ENCODE data around the gene NR1H2.
"Not testable (repeated sequence)": the region's sequence is repeated elsewhere in the genome, so short reads cannot be mapped to it uniquely, and the experiment has no call there.

The NR1H2 gene

DNA sequence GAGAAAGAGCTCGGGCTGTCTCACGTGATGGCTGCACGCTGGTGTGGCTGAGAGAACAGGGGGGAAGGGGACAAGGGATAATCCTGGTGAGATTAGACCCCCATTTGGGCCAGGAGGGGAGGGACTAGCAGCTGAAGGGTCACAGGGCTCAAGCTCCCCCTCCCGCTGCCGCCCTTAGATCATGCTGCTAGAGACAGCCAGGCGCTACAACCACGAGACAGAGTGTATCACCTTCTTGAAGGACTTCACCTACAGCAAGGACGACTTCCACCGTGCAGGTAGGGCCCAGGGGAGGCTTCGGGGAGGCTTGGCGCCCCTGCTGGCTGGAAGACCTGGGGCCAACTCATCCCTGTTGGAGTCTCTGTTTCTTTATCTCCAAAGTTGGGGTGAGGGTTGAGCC, 3.3 kb downstream of the NR1H2 start:
- DNase-seq = no peak

DNA sequence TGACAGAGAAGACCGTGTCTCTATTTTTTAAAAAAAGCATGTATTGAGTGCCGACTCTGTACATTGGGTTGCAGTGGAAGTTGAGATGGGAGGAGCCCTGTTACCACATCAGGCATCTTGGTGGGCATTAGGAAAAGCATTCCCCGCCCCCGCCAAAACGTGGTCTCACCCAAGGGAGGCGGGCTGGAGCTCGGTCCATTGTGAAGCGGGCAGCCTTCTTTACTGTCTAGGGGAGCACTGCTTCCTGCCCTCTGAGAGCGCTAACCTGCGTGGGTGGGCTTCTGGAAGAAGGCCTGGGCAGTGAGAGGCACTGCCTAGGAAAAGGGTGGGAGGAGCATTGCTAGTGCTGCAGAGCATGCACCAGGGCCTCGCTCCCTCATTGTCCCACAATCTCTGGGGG, 3.9 kb downstream of the NR1H2 start:
- DNase-seq = no peak

DNA sequence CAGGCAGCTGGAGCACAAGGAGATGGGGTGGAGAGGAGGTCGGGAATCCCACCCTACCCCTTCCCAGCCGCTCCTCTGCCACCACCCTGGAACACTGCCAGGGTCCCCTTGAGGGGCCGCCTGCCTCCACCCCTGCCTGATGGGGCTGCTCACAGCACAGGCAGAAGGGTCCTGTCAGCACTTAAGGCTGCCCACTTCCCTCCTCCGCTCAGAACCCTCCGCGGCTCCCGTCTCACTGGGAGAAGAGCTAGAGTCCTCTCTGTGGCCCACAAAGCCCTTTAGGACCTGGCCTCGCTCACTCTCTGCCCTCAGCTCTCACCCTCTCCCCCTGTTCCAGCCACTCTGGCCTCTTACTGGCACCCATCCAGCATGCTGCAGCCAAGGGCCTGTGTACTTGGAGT, 4.5 kb downstream of the NR1H2 start:
- no peak for DNase-seq

GRCh38 chr19:50381881-50382729, 5.8 kb downstream of the NR1H2 start:
- no peak for DNase-seq

DNA sequence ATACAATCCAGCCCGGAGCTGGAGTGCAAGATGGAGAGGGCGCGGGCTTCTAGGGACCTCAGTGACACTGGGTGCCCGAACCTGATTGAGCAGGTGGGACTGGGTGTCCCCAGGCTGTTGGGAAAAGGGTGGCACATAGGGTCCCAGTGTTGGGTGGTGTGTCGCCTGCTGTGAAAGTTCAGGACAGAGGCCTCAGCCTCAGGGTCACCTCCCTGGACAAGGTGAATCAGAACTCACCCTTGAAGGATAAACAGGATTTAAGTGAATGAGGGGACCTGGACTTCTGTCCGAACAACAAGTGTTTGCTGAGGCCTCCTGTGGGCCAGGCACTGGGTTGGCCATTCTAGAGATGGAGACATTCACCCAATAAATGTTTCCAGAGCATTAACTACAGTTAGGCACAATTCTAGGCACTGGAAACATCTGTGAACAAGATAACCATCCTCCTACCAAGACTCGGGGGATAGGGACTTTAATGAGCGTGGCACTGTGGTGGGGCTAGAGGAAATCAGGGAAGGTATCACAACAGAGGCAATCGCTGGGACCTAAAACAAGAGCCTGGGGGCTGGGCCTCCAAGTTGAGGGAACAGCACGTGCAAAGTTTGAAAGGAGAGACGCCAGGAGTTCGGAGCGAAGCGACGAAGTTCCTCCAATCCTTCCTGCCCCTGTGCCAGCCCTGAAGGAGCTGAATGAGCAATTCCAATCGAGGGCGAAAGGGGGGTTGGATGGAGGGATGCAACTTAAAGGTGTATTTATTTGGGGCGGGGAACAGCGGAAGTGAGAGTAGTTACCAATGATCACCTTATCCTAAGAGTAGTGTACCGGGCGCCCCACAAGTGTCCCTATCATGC, 7.0 kb downstream of the NR1H2 start:
- peak; percentile 8 for DNase-seq

- peak; percentile 97 for DNase-seq
Measured at GRCh38 chr19:50383852-50384684, 7.8 kb downstream of the NR1H2 start, which contains the start of gene POLD1. Gene POLD1 (plus strand): TSS chr19:50384347. CDS start chr19:50398852, 14,505 bp downstream.

DNA sequence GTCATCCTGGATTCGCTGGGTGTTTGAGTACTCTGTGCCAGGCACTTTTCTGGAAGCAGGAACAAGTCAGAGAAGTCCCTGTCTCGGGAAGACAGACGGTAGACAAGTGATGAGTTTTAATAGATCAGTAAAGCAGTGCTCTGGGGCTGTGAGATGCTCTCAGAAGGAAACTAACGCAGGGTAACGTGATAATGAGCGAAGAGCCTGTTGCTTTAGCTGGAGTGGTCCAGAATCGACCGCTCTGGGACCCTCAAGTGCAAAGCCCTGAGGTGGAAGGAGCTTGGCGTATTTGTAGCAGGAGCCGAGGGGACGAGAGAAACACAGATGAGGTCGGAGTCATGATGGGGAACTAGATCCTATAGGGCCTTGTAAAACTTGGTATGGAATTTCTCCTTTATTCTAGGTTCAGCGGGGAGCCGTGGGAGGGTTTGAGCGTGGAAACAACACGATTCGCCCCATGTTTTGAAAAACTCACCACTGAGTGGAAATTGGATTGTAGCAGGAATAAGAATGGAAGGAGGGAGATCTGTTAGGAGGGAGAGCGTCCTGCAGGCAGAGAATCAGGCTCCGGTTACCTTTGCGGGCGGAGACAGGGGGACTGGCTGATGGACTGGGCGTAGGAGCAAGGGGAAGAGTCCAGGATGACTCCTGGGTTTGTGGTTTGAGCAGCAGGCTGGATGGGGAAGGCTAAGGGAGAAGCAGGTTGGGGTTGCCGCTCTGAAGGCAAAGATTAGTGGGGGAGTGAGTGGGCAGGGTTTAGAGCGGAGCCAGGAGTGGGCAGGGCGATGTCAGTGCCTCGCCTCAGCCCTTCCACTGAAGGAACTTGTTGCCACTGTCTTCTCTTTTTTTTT, 8.7 kb downstream of the NR1H2 start:
- peak; percentile 2 for DNase-seq

DNA sequence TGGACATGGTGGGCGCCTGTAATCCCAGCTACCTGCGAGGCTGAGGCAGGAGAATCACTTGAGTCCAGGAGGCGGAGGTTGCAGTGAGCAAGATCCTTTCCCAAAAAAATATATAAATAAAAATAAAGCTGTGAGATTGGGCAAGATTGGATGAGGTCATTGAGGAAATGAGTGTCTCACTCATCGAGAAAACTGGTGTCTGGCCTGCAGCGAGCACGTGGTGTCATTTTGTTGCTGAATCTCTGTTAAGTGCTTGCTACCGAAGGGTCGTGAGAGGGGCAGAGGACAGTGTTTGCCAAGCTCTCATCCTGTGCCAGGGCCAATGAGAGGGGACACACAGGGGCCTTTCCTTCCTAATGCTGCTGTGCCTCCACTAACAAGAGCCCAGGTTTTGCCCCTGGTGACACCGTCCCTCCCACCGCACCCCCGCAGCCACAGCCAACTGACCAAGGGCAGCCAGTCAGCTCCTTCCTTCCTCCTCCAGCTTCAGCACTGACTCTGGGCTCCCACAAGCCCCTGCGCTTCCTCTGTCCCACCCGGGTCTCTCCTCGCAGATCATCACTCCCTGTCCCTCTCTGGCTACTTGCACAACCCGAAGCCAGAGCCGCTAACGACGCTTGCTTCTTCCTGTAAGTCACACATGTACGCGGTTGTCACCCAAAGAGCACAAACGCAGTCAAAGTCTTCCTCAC, 11.1 kb downstream of the NR1H2 start:
- peak; percentile 57 for DNase-seq

GRCh38 chr19:50387868-50388245, 11.6 kb downstream of the NR1H2 start:
- DNase-seq = no peak

- not testable (repeated sequence) for DNase-seq
Measured at GRCh38 chr19:50390295-50390694, 14.0 kb downstream of the NR1H2 start.

GRCh38 chr19:50390952-50391351, 14.7 kb downstream of the NR1H2 start:
- not testable (repeated sequence) for DNase-seq

GRCh38 chr19:50392759-50393158, 16.5 kb downstream of the NR1H2 start:
- DNase-seq = no peak

DNA sequence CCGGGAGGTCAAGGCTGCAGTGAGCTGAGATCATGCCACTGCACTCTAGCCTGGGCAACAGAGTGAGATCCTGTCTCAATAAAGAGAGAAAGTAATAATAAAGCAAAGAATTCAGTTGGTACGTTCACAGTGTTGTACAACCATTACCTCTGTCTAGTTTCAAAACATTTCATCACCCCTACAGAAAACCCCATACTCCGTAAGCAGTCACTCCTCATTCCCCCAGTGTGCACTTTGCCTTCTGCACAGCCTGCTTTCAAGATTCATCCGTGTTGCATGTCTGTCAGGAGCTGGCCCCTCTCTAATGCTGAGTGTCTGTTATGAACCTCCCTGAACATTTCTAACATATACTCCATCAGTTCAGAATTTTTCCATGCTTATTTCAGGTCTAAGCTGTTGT, 17.3 kb downstream of the NR1H2 start:
- no peak for DNase-seq

DNA sequence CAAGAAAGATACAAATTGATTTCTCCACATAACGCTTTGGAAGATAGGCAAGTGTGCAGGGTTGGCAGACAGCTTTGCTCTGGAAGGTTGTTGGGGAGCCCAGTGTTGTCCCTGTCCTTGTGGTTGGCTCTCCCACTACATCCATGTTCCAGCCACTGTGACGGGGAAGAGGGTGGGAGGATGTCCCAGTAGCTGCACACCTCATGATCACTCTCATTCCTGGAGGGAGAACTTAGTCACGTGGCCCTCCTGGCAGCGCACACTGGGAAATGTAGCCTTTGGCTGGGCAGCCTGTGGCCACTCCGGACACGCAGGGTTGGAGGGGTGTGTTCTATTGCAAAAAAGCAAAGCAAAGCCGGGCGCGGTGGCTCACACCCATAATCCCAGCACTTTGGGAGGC, 17.8 kb downstream of the NR1H2 start:
- DNase-seq = no peak

DNA sequence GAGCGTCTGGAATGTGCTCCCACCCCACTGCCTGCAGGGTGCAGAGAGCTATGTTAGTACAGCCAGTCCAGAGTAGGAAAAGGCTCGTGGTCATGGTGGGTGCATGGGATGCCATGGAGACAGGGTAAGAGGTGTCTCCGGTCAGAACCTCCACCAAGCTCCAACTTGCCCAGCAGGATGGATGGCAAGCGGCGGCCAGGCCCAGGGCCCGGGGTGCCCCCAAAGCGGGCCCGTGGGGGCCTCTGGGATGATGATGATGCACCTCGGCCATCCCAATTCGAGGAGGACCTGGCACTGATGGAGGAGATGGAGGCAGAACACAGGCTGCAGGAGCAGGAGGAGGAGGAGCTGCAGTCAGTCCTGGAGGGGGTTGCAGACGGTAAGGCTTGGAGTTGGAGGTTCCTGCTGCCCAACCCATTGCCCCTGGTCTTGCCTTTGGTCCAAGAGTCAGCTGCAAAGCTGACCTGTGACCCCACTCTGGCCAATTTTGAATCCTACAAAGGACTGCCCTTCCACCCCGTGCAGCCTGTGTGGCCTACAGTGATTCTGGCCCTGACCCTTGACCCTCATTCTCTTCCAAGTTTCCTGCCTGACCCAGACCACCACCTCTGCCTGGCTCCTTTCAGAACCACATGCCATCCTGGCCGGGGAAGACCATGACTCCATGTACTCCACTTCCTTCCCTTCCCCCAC, 22.6 kb downstream of the NR1H2 start:
- no peak for DNase-seq

DNA sequence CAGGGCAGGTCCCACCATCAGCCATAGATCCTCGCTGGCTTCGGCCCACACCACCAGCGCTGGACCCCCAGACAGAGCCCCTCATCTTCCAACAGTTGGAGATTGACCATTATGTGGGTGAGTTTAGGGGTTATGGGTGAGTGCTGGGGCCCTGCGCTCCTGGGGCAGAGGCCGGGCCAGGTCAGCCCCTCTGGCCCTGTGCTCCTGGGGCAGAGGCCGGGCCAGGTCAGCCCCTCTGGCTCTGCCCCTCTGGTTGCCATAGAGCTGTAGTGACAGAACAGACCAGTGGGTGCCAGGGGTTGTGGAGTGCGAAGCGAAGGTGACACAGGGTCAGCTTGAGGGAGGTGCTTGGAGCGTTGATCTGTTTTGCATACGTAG, 23.1 kb downstream of the NR1H2 start:
- no peak for DNase-seq

- DNase-seq = no peak
Measured at GRCh38 chr19:50401605-50402450, 25.6 kb downstream of the NR1H2 start.

DNA sequence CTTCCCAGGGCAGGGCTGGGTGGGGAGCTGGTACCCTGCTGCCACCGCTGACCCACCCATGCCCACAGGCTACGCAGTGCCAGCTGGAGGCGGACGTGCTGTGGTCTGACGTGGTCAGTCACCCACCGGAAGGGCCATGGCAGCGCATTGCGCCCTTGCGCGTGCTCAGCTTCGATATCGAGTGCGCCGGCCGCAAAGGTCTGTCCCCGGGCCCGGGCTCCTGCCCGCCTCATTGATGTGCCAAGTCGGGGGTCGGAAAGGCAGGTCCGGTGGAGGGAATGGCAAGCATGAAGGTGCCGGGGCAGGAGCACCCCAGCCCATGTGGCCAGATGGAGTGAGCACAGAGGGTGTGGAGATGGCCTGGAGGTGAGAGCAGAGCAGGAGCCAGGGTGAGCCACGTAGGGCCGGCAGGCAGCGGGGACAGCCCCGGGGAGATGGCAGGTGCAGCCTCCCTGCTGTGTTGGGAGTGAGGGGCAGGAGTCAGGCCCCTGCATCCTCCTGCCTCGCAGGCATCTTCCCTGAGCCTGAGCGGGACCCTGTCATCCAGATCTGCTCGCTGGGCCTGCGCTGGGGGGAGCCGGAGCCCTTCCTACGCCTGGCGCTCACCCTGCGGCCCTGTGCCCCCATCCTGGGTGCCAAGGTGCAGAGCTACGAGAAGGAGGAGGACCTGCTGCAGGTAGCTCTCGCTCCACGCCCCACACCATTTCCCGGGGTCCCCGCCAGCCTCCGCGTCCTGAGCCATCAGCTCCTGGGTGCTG, 26.5 kb downstream of the NR1H2 start:
- no peak for DNase-seq
